Tibial artery (tissue), 4 donors: Measurements from ENCODE around the gene CEP78.

ENCODE experiments used
- DNase-seq, 2 donors: peaks; one replicate each; pipeline ENCODE4 v3.0.0-alpha.2; 2019
- H3K27ac ChIP-seq, 2 donors: fragments of 200-600 bp; sonication (generic) in 1 of 2; 1 replicate in 1 of 2; 2 replicates in 1 of 2; pipeline ENCODE4 v1.5.1; 2018 to 2019; ENCODE audit warnings: mild to moderate bottlenecking in 1 of 2
- H3K27me3 ChIP-seq, 2 donors: fragments of 200-600 bp; sonication (generic) in 1 of 2; one replicate each; pipeline versions ENCODE4 v1.5.1 to v1.6.0; 2016 to 2019
- H3K36me3 ChIP-seq, 3 donors: fragments of 200-600 bp; sonication (generic) in 2 of 3; one replicate each; pipeline ENCODE4 v1.5.1; 2016 to 2019; ENCODE audit warnings: mild to moderate bottlenecking in 2 of 3
- H3K4me1 ChIP-seq, 4 donors: fragments of 200-600 bp; sonication (generic) in 2 of 4; 1 replicate in 3 of 4; 2 replicates in 1 of 4; pipeline ENCODE4 v1.5.1; 2016 to 2019
- H3K4me3 ChIP-seq, 2 donors: fragments of 200-600 bp; sonication (generic) in 1 of 2; 1 replicate in 1 of 2; 2 replicates in 1 of 2; pipeline ENCODE4 v1.5.1; 2018 to 2019; ENCODE audit warnings: mild to moderate bottlenecking in 2 of 2
- H3K9me3 ChIP-seq, 3 donors: fragments of 200-600 bp; sonication (generic) in 1 of 3; one replicate each; pipeline ENCODE4 v1.5.1; 2016 to 2019
- intact Hi-C: fragments of 100-400 bp; cut with DNase I; formaldehyde crosslinking; loops from one replicate; pipeline ENCODE4 v1.15.0; 2023; ENCODE audit warnings: low total_unique reads
- TF ChIP-seq, protein P1 (sequence below), 2 experiments: fragments of 200-600 bp in 1 of 2; fragments of 450-650 bp in 1 of 2; IDR thresholded peaks; one replicate each; pipeline ENCODE4 v1.5.1; 2017 to 2019; ENCODE audit warnings: antibody characterized with exemption in 2 of 2, mild to moderate bottlenecking in 1 of 2, moderate library complexity in 1 of 2

Gene CEP78

DNA sequence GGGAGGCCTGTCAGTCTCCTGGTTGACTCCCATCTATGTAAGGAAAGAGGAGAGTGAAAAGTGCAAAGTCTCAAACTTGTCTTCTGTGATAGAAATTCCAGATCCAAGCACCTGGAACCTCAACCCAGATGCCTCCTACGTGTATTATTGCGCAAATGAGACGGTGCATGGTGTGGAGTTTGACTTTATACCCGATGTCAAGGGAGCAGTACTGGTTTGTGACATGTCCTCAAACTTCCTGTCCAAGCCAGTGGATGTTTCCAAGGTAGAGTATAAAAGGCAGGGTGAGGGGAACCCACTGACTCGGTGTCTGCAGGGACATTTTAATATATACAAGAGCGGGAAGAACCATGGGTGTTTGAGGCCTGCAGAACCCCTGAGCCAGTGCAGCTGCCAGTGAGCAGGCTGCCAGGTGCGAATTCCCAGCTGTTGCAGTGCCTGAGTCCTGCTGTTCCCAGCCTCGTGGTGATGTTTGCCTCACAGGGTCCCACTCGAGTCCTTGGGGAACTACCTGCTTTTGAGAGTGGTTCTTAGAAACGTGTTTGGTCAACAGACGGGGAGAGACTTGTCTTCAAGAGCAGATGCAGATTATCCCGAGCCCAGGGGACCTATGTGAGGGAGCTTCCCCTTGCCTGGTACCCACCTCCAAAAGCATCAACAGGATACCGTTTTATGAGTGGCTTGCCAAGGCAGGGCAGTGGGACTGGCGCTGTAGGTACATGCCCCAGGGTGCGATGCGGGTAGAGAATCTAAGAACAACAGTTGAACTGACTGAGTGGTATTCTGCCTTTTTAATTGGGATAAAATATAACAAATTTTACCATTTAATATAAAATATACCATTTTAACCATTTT, 70.6 kb downstream of the CEP78 start:
- no peak overlapping the region for H3K27ac ChIP-seq
- no peaks in the 10 kb centered on the region for H3K9me3 ChIP-seq
- peak in 1 of 2 donors; percentile 17 for DNase-seq
- no peak overlapping the region for H3K4me3 ChIP-seq
- TF ChIP-seq, protein P1, sequence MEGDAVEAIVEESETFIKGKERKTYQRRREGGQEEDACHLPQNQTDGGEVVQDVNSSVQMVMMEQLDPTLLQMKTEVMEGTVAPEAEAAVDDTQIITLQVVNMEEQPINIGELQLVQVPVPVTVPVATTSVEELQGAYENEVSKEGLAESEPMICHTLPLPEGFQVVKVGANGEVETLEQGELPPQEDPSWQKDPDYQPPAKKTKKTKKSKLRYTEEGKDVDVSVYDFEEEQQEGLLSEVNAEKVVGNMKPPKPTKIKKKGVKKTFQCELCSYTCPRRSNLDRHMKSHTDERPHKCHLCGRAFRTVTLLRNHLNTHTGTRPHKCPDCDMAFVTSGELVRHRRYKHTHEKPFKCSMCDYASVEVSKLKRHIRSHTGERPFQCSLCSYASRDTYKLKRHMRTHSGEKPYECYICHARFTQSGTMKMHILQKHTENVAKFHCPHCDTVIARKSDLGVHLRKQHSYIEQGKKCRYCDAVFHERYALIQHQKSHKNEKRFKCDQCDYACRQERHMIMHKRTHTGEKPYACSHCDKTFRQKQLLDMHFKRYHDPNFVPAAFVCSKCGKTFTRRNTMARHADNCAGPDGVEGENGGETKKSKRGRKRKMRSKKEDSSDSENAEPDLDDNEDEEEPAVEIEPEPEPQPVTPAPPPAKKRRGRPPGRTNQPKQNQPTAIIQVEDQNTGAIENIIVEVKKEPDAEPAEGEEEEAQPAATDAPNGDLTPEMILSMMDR (IDR thresholded peaks at IDR 0.05), result no peak
- H3K27me3 ChIP-seq, result no peaks in the 10 kb centered on the region
- intact Hi-C loops, result no loop called here
- H3K4me1 ChIP-seq, result no peaks in the 10 kb centered on the region
- peaks cover 0 to 8% (median 5%) of the 10 kb centered on the region in 3 donors for H3K36me3 ChIP-seq

DNA sequence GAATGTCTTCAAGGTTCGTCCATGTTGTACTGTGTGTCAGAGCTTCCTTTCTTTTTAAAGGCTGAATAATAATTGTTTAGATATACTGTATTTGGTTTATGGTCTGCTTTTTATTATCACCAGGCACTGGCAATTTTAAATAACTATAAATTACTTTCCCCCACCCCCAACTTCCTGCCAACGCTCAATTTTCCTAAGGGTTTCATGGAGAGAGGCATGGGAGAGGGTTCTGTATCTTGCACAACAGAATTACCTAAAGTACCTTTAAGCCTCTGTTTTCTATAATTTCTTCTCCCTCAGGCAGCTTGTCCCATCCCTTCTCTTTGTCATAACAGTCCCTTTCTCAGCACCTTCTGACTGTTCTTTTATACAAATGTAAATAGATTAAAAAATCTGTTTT, 71.5 kb downstream of the CEP78 start:
- Histone ChIP-seq H3K9me3 (no peaks in the 10 kb centered on the region), H3K4me3 (no peak overlapping the region), H3K4me1 (no peaks in the 10 kb centered on the region), H3K27me3 (no peaks in the 10 kb centered on the region), H3K36me3 (peaks cover 0 to 8% (median 5%) of the 10 kb centered on the region in 3 donors), H3K27ac (no peak overlapping the region)
- intact Hi-C loops, result no loop called here
- DNase-seq, result no peak
- TF ChIP-seq, protein P1 (IDR thresholded peaks at IDR 0.05), result no peak

DNA sequence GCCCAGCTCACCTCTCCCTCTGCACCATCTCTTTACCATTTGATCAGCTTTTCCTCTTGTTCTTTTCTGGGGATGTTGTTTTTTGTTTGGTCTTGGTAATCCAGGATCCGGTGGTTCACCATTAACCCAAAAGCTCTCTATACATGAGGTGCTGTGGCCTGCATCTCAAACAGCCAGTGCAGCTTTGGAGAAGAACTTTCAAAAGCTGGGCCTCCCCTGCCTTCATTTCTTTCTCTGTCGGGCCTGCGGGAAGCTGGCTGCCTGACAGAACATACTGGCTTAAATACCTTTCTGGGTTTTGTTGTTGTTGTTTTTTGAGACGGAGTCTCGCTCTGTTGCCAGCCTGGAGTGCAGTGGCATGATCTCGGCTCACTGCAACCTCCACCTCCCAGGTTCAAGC, 73.2 kb downstream of the CEP78 start:
- Histone ChIP-seq H3K36me3 (peaks cover 0 to 8% (median 5%) of the 10 kb centered on the region in 3 donors), H3K27ac (no peak overlapping the region), H3K27me3 (no peaks in the 10 kb centered on the region), H3K4me1 (no peaks in the 10 kb centered on the region), H3K4me3 (no peak overlapping the region), H3K9me3 (no peaks in the 10 kb centered on the region)
- TF ChIP-seq, protein P1 (IDR thresholded peaks at IDR 0.05), result no peak
- DNase-seq, result peak in 1 of 2 donors; percentile 6
- intact Hi-C loops, result no loop called here

DNA sequence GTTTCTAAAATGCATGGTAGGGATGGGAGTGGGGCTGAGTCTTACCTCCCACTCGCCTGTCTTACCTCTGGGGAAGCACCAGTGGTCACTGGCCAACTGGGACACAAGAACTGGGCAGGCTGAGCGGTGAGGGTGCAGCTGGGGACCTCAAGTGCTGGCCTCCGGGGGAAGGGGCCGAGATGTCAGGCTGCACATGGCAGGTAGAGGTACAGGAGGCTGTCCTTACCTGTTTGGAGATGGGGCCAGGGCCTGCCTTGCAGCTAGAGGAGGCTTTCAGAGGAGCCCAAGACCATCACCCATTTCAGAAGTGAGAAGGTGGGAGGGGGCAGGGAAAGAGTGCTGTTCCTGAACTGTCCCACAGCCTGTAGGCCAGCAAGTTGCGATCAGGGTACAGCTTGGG, 75.2 kb downstream of the CEP78 start:
- Histone ChIP-seq H3K9me3 (no peaks in the 10 kb centered on the region), H3K36me3 (peaks cover 0 to 6% (median 5%) of the 10 kb centered on the region in 3 donors)
- DNase-seq, result peak in 1 of 2 donors; percentile 53

DNA sequence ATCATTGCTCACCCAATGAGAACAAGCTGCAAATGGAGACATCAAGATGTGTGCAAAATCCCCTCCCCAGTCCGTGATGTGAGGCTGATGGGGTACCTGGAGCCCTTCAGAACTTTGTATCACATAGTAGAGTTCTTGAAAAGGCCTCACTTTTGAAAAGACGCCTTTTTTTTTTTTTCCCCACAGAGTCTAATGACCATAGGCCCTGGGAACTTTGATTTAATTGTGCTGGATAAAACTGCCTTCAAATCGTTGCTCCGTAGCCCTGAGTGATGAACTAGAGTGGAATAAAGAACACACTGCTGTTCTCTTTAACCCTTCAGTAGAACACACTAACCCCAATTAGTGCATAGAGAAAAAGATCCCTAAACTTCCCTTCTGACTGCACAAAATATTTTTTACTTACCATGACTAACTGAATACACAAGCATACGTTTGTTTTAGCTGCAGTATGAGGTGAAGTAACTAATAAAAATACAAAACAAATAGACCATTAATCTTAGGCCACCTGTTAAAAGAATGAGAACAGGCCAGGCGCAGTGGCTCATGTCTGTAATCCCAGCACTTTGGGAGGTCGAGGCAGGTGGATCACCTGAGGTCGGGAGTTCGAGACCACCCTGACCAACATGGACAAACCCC, 76.1 kb downstream of the CEP78 start:
- intact Hi-C loops, result no loop called here
- Histone ChIP-seq H3K4me3 (no peak overlapping the region), H3K4me1 (peaks cover 0 to 12% (median 0%) of the 10 kb centered on the region in 4 donors), H3K27ac (no peak overlapping the region), H3K9me3 (no peaks in the 10 kb centered on the region), H3K36me3 (no peaks in the 10 kb centered on the region), H3K27me3 (no peaks in the 10 kb centered on the region)
- DNase-seq, result no peak
- TF ChIP-seq, protein P1 (IDR thresholded peaks at IDR 0.05), result no peak

More for the DNA sequence above, 75.2 kb downstream of the CEP78 start:
- intact Hi-C loops, result no loop called here
- H3K27me3 ChIP-seq, result no peaks in the 10 kb centered on the region
- TF ChIP-seq, protein P1 (IDR thresholded peaks at IDR 0.05), result no peak
- H3K4me3 ChIP-seq, result no peak overlapping the region
- H3K27ac ChIP-seq, result no peak overlapping the region
- peaks cover 0 to 12% (median 0%) of the 10 kb centered on the region in 4 donors for H3K4me1 ChIP-seq
